Brain microvascular endothelial cell (primary cell): ENCODE results near the gene ATP6V0A4.

Experiments used
- DNase-seq: peaks from one replicate; pipeline ENCODE4 v3.0.0-alpha.2; 2020
- H3K27ac ChIP-seq: fragments of 250-450 bp; sonication (Bioruptor Pico); 2 replicates; pipeline ENCODE4 v1.5.1; 2020; ENCODE audit warnings: mild to moderate bottlenecking, moderate library complexity
- H3K27me3 ChIP-seq: fragments of 250-450 bp; sonication (Bioruptor Pico); replicated peaks from 2 replicates; pipeline ENCODE4 v1.5.1; 2020; ENCODE audit warnings: mild to moderate bottlenecking
- H3K36me3 ChIP-seq: fragments of 250-450 bp; sonication (Bioruptor Pico); replicated peaks from 2 replicates; pipeline ENCODE4 v1.5.1; 2020; ENCODE audit warnings: mild to moderate bottlenecking
- H3K4me3 ChIP-seq: 2 replicates; pipeline ENCODE4 v1.5.1; 2011; ENCODE audit warnings: low read depth, mild to moderate bottlenecking, control low read depth, low read length, moderate library complexity
- CTCF ChIP-seq: IDR thresholded peaks from 2 replicates; pipeline ENCODE4 v1.5.1; 2011; ENCODE audit warnings: low read depth, mild to moderate bottlenecking, moderate library complexity, low read length, control low read depth, inconsistent platforms; ENCODE audit errors: missing control alignments
- in situ Hi-C: cut with HindIII; loops from 2 replicates; pipeline ENCODE4 v1.10.0; 2017; ENCODE audit warnings: low sequenced_read_pairs, low pct_ligation_motif_present

The ATP6V0A4 gene

GRCh38 chr7:138656952-138657351, 141.0 kb downstream of the ATP6V0A4 start:
- Histone ChIP-seq H3K4me3 (no peak overlapping the region), H3K27me3 (no peaks in the 10 kb centered on the region), H3K27ac (no peak overlapping the region), H3K36me3 (no peaks in the 10 kb centered on the region)
- DNase-seq: no peak
- in situ Hi-C loops: no loop called here
- no peak for TF ChIP-seq CTCF
